Measurements from ENCODE around the gene NUMBL. TPM values are rescaled to one million over a fixed set of nuclear protein-coding genes. Genes with fewer than 3 reads are reported as not detected.

NUMBL gene
- total and polyA plus RNA-seq, 2 of the 13 experiments (the other 11 are each of a cell fraction or from before 2014, with no cell fraction given): 0.49 to 2.3 TPM

- FAIRE-seq (no peak), DNase-seq (ENCODE audit: low spot score) (no peak), ATAC-seq (no peak)
- 76% methylated on average over 6 of the region's 6 CpGs for WGBS (ENCODE audit: low lambda C conversion rate)
- no peaks in the 10 kb centered on the region for H3K9me3 ChIP-seq (ENCODE audit: low read length)
- no TSS peak for BruUV-seq (replicated peaks)
- H4K20me1 ChIP-seq (ENCODE audit: insufficient read depth, low read length): no peaks in the 10 kb centered on the region
- H3K36me3 ChIP-seq (replicated peaks in 1 of 2; ENCODE audit: control insufficient read depth in 1 of 2, insufficient read depth in 2 of 2, low read length in 2 of 2): no peaks in the 10 kb centered on the region
- POLR2A ChIA-PET: no interaction called here
- intact Hi-C loops (cut with micrococcal nuclease; ENCODE audit: unreplicated experiment) (no loop called here), in situ Hi-C loops (cut with HindIII; ENCODE audit: extremely low pct_ligation_motif_present, low pct_unique_long_range_greater_than_20kb) (no loop called here)
- H3K79me2 ChIP-seq (ENCODE audit: insufficient read depth, low read length): no peaks in the 10 kb centered on the region
- H3K4me2 ChIP-seq (ENCODE audit: low read depth, low read length): no peak overlapping the region
- CTCF ChIA-PET (ENCODE audit: low intra/inter-chr PET ratio, low total read pairs): no interaction called here
- H3K4me3 ChIP-seq (replicated peaks in 1 of 3; ENCODE audit: insufficient read depth in 1 of 3, low read depth in 2 of 3, low read length in 3 of 3): no peak overlapping the region
- H3K9ac ChIP-seq (ENCODE audit: insufficient read depth, low read depth, low read length): no peak overlapping the region
- no peak overlapping the region for H3K27ac ChIP-seq (ENCODE audit: extremely low read length, insufficient read depth, low read length)
- H3K4me1 ChIP-seq (ENCODE audit: insufficient read depth, low read length): no peaks in the 10 kb centered on the region
- no peak overlapping the region for H2AFZ ChIP-seq (ENCODE audit: low read length)
- H3K27me3 ChIP-seq (ENCODE audit: control insufficient read depth in 1 of 2, insufficient read depth in 2 of 2, low read length in 2 of 2): no peaks in the 10 kb centered on the region
- TF ChIP-seq ZSCAN21 (CRISPR knock-in tag; IDR thresholded peaks at IDR 0.05; ENCODE audit: borderline replicate concordance) (no peak), ZNF512B (CRISPR knock-in tag; IDR thresholded peaks at IDR 0.05; ENCODE audit: borderline replicate concordance) (no peak), MXD4 (CRISPR knock-in tag; IDR thresholded peaks at IDR 0.05) (no peak), MYPOP (CRISPR knock-in tag; IDR thresholded peaks at IDR 0.05) (no peak), ARID2 (CRISPR knock-in tag; IDR thresholded peaks at IDR 0.05; ENCODE audit: borderline replicate concordance) (no peak), HDAC2 (CRISPR knock-in tag; IDR thresholded peaks at IDR 0.05) (no peak), ZHX1 (CRISPR knock-in tag; IDR thresholded peaks at IDR 0.05; ENCODE audit: low read depth) (no peak), KAT7 (CRISPR knock-in tag; IDR thresholded peaks at IDR 0.05; ENCODE audit: borderline replicate concordance) (no peak), ZNF609 (CRISPR knock-in tag; IDR thresholded peaks at IDR 0.05; ENCODE audit: borderline replicate concordance) (no peak), ZNF850 (CRISPR knock-in tag; conservative IDR thresholded peaks at IDR 0.05) (no peak), ZNF230 (CRISPR knock-in tag; IDR thresholded peaks at IDR 0.05) (no peak)
- TF ChIP-seq, protein P1, sequence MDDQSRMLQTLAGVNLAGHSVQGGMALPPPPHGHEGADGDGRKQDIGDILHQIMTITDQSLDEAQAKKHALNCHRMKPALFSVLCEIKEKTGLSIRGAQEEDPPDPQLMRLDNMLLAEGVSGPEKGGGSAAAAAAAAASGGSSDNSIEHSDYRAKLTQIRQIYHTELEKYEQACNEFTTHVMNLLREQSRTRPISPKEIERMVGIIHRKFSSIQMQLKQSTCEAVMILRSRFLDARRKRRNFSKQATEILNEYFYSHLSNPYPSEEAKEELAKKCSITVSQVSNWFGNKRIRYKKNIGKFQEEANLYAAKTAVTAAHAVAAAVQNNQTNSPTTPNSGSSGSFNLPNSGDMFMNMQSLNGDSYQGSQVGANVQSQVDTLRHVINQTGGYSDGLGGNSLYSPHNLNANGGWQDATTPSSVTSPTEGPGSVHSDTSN (CRISPR knock-in tag; IDR thresholded peaks at IDR 0.05; ENCODE audit: borderline replicate concordance): no peak
Measured at GRCh38 chr19:40685563-40685962, 4.9 kb downstream of the NUMBL start.

All from HepG2 (cell line).